ENCODE results near the gene KIF1C.
A peak's percentile ranks its signal among the peaks of the same experiment; 100 is the strongest.

KIF1C gene

GRCh38 chr17:4997302-4998026, at the start of gene KIF1C, which contains the start of gene INCA1:
TSS of gene KIF1C (plus strand) at chr17:4997950. CDS start at chr17:5000247, 2,297 bp downstream.
TSS of gene INCA1 (minus strand) at chr17:4997522. CDS start at chr17:4994437, 3,085 bp downstream.
- DNase-seq: peak; percentile 97

GRCh38 chr17:4948166-4948930, 49.4 kb upstream of the KIF1C start, which contains the start of gene PFN1:
TSS of gene PFN1 (minus strand) at chr17:4948530. CDS start at chr17:4948394, 136 bp downstream.
- peak; percentile 94 for DNase-seq

GRCh38 chr17:4948931-4949320, 48.8 kb upstream of the KIF1C start:
- DNase-seq: peak; percentile 92

- DNase-seq: peak; percentile 83
Measured at GRCh38 chr17:4949321-4950074, 48.3 kb upstream of the KIF1C start.

GRCh38 chr17:4950075-4950745, 47.5 kb upstream of the KIF1C start:
- DNase-seq: peak; percentile 61

- peak; percentile 45 for DNase-seq
Measured at GRCh38 chr17:4950746-4951204, 47.0 kb upstream of the KIF1C start, which contains the start of gene ENO3. TSS of gene ENO3 (plus strand) at chr17:4951119. CDS start at chr17:4951830, 711 bp downstream.

GRCh38 chr17:4951486-4951885, 46.3 kb upstream of the KIF1C start:
- no peak for DNase-seq

GRCh38 chr17:4953451-4953961, 44.2 kb upstream of the KIF1C start:
- peak; percentile 14 for DNase-seq

- no peak for DNase-seq
Measured at GRCh38 chr17:4955091-4955490, 42.7 kb upstream of the KIF1C start.

GRCh38 chr17:4956493-4957061, 41.2 kb upstream of the KIF1C start:
- no peak for DNase-seq

- no peak for DNase-seq
Measured at GRCh38 chr17:4958102-4958501, 39.6 kb upstream of the KIF1C start.

- no peak for DNase-seq
Measured at GRCh38 chr17:4959261-4959965, 38.3 kb upstream of the KIF1C start.

GRCh38 chr17:4960279-4960922, 37.3 kb upstream of the KIF1C start:
- no peak for DNase-seq

- DNase-seq: no peak
Measured at GRCh38 chr17:4965311-4965986, 32.3 kb upstream of the KIF1C start.

GRCh38 chr17:4966844-4967538, 30.8 kb upstream of the KIF1C start:
- peak; percentile 99 for DNase-seq

GRCh38 chr17:4967539-4968485, 29.9 kb upstream of the KIF1C start, which contains the start of gene SPAG7:
TSS of gene SPAG7 (minus strand) at chr17:4967817. CDS start at chr17:4967804, 13 bp downstream.
- peak; percentile 100 for DNase-seq

GRCh38 chr17:4968486-4969046, 29.2 kb upstream of the KIF1C start:
- DNase-seq: peak; percentile 71

Measured in eye (tissue), 1 donor.